Fibroblast of skin of right biceps (primary cell): ENCODE results near the gene TARDBP.
"Not testable (repeated sequence)": the region's sequence is repeated elsewhere in the genome, so short reads cannot be mapped to it uniquely, and the experiment has no call there.

Experiments used
- DNase-seq: peaks from one replicate; pipeline ENCODE4 v3.0.0-alpha.2; 2013

TARDBP gene

DNA sequence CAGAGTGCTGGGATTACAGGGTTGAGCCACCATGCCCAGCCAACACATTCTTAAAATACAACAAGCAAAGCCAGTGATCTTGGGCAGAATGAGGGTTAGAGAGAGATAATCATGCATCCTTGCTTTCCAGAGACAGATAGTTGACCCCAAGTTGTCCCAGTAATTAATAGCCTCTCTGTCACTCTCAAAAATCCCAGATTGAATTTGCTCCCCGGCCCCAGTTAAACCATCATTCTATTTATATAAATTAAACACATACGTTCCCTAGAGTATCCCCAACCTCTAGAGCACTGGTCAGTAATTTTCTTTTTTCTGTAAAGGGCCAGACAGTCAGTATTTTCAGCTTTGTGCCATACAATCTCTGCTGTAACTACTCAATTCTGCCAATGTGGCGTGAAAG is 16.4 kb upstream of the TARDBP start:
- DNase-seq = no peak

DNA sequence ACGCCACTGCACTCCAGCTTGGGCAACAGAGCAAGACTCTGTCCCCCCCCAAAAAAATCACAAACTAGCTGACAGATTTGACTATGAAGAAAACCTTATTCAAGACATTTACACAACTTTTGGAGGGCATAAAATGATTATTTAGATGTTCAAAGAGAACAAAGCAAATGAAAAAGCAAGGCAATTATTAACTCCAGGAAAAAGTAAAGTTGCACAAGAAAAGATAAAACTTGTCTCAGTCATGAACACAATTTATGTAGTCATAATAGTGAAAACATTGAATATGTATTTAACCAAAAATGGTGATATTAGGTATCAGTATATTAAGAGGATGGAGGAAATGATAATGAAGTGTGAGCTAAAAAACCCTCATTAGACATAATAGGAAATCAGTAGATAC is 11.9 kb upstream of the TARDBP start:
- DNase-seq = no peak

DNA sequence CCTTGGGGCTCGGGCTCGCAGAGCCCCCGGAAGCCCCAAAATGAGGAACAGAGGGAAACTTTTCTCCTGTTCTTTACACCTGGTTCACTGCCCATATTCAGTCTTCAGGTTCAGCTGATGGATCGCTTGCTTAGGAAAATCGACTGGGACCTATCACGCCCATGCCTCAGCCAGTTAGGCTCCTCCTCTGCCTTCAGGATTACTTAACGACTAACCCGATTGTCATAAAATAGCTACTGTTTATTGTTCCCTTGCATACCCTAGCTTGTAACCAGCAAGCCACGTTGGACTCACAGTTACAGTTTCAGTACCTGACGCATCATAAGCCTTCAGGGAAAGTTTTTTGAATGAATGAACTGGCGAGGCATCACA is 692 bp downstream of the TARDBP start:
- no peak for DNase-seq

DNA sequence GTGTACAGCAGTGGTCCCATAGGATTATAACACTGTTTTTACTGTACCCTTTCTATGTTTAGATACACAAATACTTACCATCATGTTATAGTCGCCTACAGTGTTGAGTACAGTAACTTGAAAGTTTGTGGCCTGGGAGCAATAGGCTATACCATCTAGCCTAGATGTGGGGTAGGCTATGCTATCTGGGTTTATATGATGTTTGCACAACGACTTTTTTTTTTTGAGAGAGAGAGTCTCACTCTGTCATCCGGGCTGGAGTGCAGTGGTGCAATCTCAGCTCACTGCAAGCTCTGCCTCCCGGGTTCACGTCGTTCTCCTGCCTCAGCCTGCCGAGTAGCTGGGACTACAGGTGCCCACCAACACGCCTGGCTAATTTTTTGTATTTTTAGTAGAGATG is 6.9 kb downstream of the TARDBP start:
- not testable (repeated sequence) for DNase-seq

DNA sequence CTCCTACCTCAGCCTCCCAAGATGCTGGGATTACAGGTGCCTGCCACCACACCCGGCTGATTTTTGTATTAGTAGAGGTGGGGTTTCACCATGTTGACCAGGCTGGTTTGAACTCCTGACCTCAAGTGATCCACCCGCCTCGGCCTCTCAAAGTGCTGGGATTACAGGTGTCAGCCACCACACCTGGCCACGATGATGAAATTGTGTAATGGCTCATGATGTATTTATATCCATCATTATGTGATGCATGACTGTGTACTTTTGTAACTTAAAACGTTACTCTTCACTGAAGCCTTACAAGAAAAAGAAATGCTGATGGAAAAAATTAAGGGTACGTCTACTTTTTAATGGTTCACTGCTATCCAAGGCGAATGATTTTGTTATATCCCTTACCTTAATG is 7.5 kb downstream of the TARDBP start:
- DNase-seq = no peak

DNA sequence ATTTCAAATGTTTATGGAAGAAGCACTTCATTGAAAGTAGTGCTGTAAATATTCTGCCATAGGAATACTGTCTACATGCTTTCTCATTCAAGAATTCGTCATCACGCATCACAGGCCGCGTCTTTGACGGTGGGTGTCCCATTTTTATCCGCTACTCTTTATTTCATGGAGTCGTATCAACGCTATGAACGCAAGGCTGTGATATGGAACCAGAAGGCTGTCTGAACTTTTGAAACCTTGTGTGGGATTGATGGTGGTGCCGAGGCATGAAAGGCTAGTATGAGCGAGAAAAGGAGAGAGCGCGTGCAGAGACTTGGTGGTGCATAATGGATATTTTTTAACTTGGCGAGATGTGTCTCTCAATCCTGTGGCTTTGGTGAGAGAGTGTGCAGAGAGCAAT is 10.7 kb downstream of the TARDBP start:
- no peak for DNase-seq

DNA sequence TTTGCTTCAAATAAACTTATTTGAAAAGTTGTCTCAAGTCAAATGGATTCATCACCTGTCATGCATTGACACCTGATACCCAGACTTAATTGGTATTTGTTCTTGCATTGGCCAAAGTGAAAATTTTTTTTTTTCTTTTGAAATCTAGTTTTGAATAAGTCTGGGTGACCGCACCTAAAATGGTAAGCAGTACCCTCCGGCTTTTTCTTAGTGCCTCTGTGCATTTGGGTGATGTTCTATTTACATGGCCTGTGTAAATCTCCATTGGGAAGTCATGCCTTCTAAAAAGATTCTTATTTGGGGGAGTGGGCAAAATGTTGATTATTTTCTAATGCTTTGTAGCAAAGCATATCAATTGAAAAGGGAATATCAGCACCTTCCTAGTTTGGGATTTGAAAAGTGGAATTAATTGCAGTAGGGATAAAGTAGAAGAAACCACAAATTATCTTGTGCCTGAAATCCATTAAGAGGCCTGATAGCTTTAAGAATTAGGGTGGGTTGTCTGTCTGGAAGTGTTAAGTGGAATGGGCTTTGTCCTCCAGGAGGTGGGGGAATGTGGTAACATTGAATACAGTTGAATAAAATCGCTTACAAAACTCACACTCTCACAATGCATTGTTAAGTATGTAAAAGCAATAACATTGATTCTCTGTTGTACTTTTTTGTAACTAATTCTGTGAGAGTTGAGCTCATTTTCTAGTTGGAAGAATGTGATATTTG is 11.9 kb downstream of the TARDBP start:
- no peak for DNase-seq

DNA sequence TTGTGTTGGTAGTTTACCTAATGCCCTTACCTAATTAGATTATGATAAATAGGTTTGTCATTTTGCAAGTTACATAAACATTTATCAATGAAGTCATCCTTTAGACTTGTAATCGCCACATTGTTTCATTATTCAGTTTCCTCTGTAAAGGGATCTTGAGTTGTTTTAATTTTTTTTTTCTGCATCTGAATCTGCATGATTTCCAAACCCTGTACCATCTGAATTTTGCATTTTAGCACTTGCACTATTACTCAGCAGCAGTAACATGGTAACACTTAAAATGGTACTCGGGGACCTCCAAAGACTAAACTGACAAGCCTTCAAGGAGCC is 12.4 kb downstream of the TARDBP start:
- DNase-seq = no peak

DNA sequence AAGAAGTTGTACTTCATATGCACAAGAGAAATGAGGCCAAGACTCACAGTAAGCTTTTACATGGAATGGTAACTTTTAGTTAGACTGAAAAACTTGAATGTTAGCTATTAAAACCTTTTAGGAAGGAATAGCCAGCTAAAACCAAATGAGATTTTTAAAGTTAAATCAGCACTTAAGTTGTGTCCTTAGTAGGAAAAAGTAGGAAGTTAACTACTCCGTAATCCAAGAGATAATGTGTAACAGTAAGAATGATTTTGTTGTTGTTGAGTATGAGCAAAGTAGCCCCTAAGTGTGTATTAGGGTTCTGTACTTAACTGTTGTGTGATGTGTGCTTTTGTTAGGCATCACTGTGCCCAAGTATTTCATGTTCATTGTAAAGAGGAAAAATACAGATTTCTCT is 13.2 kb downstream of the TARDBP start:
- no peak for DNase-seq

DNA sequence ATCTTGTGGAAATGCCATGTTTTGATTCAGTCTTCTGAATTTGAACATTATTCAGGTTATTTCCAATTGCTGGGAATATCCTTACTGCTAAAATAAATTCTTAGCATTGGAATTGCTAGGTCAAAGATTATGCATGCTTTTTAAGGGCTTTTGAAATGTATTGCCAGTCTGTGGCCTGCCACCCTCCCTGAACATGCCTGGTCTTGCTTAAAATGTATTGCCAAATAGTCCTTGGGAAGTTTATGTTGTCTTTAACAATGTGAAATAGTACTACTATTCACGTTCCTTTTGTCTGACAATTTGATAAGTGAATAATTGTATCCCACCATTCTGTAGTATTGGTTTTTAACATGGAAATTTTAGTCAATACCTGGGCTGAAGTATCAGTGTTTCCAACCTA is 13.6 kb downstream of the TARDBP start:
- no peak for DNase-seq

DNA sequence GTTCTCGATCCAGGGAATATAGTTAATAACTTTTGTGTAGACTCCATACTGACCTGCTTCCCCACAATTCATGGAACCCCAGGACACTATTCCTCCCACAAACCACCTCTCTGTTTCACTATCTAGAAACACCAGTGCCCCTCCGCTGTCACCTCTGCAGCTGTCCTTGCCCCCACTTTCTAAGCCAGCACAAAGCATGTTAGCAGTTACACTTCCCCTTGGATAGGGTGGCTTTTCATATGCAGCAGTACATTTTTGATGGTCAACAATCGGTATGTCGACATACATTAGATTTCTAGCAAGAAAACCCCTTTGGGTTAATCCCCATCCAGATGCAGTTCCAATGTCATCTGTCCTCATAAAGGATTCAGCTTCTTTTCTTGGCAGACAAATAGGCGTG is 14.4 kb downstream of the TARDBP start:
- no peak for DNase-seq

DNA sequence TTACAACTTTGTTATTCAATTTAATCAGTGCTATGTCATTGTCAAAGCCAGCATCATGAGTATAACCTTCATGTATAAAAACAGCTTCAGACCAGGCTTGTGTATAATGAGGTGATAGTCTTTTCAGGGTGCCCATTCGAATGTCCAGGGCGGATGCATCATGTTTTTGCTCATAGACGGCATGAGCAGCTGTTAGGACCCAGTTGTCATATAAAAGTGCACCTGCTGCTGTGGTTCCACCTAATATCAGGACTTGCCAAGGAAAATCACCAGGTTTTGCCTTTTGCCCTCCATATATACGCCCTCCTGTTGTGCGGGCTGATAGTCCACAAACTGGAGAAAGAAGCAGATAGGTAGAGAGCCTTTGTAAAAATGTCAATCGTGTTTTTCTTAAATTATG is 14.9 kb downstream of the TARDBP start:
- DNase-seq = no peak

DNA sequence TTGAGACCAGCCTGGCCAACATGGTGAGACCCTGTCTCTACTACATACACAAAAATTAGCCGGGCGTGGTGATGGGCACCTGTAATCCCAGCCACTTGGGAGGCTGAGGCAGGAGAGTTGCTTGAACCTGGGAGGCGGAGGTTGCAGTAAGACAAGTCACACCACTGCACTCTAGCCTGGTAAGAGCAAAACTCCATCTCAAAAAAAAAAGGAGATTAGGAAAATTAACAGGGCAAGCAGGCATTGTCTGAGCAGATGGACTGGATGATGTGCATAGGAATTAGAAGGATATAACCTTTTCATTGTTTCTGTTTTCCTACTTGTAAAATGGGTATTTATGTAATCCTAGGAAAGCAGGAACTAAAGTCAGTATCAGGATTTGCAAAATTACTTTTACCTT is 15.6 kb downstream of the TARDBP start:
- DNase-seq = no peak

DNA sequence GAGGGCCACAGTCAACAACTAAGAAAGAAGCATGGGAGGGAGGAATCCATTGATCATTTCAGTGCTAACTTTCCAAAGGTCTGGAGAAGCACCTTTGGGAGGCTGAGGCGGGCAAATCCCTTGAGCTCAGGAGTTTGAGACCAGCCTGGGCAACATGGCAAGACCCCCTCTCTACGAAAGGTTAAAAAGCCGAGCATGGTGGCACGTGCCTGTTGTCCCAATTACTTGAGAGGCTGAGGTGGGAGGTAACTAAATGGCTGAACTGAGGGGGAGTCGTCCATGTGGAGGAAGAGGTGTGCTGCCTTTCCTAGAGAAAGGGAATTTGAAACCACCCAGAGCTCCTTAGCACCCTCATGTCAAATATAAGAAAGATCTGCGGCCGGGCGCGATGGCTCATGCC is 18.4 kb downstream of the TARDBP start:
- no peak for DNase-seq

DNA sequence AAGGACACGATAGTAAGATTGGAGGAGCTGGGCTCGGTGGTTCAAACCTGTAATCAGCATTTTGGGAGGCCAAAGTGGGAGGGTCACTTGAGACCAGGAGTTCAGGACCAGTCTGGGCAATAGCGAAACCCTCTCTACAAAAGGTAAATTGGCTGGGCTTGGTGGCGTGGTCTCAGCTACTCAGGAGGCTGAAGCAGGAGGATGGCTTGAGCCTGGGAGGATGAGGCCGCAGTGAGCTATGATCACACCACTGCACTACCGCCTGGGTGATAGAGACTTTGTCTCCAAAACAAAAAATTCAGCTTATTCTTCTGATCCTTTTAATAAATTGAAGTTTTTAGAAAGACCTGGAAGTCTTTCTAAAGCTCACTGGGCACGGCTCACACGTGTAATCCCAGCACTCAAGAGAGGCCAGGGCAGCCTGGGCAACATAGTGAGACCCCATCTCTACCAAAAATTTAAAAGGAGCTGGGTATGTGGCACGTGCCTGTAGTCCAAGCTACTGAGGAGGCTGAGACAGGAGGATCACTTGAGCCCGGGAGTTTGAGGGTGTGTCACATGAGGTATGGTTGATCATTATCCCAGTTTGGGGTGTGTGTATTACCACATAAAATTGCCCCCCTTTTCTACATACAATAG is 19.3 kb downstream of the TARDBP start:
- DNase-seq = no peak

DNA sequence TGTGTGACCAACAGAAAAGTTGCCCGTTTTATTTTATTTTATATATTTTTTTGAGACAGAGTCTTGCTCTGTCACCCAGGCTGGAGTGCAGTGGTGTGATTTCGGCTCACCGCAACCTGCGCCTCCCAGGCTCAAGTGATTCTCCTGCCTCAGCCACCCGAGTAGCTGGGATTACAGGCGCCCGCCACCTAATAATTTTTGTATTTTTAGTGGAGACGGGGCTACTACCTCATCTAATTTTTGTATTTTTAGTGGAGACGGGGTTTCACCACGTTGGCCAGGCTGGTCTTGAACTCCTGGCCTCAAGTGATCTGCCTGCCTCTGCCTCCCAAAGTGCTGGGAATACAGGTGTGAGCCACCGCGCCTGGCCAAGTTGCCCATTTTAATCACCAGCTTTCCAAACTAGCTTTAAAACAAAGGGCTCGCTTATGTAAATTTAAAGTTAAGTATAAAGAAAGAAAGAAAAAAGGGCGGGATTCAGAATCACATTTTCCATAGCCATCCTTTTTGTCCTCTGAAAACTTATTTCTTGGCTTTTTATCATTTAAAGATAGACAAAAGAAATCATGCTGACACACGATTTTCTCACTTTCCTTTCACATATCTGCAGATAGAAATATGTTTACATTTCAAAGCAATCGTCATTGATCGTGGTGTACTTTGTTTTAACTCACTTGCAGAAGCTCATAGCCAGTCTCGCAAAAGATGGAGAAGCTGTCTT is 24.7 kb downstream of the TARDBP start:
- DNase-seq = not testable (repeated sequence)

DNA sequence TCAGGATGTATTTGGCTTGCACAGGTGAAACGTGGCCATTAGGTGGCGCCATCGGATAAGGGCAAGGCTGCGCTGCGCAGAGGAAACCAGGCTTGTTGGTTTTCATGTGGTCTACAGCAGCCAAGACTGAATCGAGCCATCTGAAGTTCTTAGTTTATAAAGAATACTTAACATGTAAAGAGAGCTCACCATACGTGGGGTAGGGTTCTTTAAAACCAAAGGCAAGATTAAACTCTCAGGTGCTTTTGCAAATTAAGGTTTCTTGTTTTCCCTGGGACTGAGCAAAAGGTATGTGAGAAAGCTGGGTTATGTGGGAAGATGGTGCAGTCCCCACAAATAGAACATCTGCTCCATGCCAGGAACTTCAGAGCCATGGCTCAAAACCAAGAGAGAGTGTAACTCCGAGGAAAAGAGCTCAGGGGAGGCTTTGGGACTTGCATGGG is 25.3 kb downstream of the TARDBP start:
- peak; percentile 74 for DNase-seq

DNA sequence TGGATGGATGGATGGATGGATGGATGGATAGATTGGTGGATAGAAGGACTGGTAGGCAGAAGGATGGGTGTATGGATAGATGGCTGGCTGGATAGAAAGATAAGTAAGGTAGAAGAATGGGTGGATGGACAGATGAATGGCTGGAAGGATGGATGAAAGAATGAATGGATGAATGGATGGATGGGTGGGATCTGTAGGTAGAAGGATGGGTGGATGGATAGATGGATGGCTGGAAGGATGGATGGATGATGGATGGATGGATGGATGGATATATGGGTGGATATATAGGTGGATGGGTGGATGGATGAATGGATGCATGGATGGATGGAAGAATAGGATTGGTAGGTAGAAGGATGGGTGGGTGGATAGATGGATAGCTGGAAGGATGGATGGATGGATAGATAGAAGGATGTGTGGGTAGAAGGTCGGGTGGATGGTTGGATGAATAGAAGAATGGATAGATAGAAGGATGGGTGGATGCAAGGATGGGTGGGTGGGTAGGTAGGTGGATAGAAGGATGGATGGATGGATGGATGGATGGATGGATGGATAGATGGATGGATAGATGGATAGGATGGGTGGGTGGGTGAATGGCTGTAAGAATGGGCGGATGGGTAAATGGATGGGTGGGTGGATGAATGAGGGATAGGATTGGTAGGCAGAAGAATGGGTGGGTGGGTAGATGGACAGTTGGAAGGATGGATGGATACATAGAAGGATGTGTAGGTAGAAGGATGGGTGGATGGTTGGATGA is 27.1 kb downstream of the TARDBP start:
- no peak for DNase-seq

DNA sequence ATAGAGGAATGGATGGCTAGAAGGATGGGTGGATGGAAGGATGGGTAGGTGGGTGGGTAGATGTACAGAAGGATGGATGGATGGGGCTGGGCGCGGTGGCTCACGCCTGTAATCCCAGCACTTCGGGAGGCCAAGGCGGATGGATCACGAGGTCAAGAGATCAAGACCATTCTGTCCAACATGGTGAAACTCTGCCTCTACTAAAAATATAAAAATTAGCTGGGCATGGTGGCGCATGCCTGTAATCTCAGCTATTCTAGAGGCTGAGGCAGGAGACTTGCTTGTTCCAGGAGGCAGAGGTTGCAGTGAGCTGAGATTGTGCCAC is 27.6 kb downstream of the TARDBP start:
- DNase-seq = not testable (repeated sequence)

DNA sequence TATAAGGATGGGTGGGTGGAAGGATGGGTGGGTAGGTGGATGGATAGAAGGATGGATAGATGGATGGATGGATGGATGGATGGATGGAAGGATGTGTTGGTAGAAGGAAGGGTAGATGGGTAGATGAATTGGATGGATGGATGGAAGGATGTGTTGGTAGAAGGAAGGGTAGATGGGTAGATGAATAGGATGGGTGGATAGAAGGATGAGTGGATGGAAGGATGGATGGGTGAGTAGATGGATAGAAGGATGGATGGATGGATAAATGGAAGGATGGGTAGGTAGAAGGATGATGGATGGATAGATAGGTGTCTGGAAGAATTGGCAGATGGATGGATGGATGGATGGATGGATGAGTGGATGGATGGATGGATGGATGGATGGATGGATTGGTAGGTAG is 28.6 kb downstream of the TARDBP start:
- DNase-seq = no peak

DNA sequence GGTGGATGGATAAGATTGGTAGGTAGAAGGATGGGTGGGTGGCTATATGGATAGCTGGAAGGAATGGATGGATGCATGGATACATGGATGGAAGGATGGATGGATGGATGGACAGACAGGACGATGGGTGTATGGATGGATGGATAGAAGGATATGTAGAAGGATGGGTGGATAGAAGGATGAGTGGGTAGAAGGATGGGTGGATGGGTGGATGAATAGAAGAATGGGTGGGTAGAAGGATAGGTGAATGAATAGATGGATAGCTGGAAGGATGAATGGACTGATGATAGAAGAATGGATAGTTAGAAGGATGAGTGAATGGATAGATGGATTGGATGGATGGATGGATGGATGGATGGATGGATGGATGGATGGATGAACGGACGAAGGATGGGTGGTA is 29.6 kb downstream of the TARDBP start:
- DNase-seq = no peak

DNA sequence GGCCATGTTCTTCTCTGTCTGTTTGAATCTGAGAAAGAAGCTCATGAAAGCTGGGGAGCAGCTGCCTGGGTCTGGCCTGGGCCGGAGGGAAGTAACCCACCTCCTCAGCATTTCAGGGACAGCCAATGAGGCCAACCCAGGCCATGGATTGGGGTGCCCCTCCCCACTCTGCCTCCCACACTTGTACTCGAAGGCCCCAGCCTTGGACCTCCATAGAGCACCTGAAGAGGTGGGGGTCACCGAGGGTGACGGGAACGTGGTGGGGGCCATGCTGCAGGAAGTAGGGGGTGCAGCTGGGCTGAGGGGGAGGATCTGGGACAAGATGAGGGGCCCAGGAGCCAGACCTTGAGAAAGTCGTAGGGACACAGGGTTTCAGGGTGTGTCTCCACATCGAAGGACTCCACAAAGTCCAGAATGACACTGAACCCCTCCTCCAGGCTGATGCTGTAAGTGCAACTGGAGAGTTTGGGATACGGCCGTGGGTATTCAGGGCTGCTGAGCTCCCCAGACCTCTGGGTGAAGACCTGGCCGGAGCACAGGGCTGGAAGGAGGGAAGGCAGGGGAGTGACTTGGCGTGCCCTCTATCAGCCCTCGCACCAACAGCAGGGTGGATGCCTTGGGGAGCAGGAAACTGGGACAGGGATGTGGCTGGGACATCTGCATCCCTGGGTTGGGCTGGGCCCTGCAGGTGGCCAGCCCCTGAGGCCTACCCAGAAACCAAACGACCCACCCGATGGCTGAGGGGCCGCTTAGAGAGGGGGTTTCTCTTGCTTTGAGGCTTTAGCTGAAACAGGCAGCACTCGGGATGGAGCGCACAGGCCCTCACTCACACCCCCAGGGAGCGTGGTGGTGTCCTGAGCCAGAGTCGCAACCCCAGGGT is 30.8 kb downstream of the TARDBP start:
- DNase-seq = no peak
